Nephron progenitor cell (in vitro differentiated cells): ENCODE measurements around the gene FUT8.

ENCODE experiments used
- DNase-seq: peaks from one replicate; pipeline ENCODE4 v3.0.0; 2021
- H3K27ac Mint-ChIP-seq: 2 replicates; pipeline ENCODE4 v1.8.0; 2021; ENCODE audit warnings: mild to moderate bottlenecking, moderate library complexity, mixed read lengths
- H3K27me3 Mint-ChIP-seq: 2 replicates; pipeline ENCODE4 v1.8.0; 2021; ENCODE audit warnings: mild to moderate bottlenecking, low read depth, mixed read lengths; ENCODE audit not compliant: poor library complexity
- H3K36me3 Mint-ChIP-seq: 2 replicates; pipeline ENCODE4 v1.8.0; 2021; ENCODE audit warnings: low read depth, mixed read lengths
- H3K4me1 Mint-ChIP-seq: 2 replicates; pipeline ENCODE4 v1.8.0; 2021; ENCODE audit warnings: mixed read lengths
- H3K4me3 Mint-ChIP-seq: 2 replicates; pipeline ENCODE4 v1.8.0; 2021; ENCODE audit warnings: mild to moderate bottlenecking, moderate library complexity, mixed read lengths
- H3K9me3 Mint-ChIP-seq: 2 replicates; pipeline ENCODE4 v1.8.0; 2021; ENCODE audit warnings: mild to moderate bottlenecking, moderate library complexity, mixed read lengths
- TF ChIP-seq, protein P1 (sequence below): fragments of 200-600 bp; sonication (generic); IDR thresholded peaks from 2 replicates; pipeline ENCODE4 v1.5.0; 2021; ENCODE audit warnings: antibody characterized with exemption

Gene FUT8

DNA sequence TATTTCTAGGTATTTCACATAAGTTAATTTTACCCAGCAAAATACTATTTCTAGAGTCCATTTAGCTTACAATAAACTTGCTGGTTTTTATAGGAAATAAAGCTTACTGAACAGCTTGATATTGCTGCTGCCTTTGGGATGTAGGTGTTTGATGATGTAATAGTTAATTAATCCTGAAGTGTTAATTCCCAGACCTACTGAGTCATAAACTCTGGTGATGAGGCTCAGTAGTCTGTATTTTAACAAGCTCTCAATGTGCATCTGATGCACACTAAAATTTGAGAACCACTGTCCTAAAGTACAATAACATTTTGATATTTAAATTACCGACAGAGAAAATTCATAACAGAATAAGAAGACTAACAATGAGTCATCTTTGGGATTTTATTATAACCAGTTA, 168.4 kb downstream of the FUT8 start:
- no peak overlapping the region for H3K27ac Mint-ChIP-seq
- H3K36me3 Mint-ChIP-seq: no peaks in the 10 kb centered on the region
- TF ChIP-seq, protein P1, sequence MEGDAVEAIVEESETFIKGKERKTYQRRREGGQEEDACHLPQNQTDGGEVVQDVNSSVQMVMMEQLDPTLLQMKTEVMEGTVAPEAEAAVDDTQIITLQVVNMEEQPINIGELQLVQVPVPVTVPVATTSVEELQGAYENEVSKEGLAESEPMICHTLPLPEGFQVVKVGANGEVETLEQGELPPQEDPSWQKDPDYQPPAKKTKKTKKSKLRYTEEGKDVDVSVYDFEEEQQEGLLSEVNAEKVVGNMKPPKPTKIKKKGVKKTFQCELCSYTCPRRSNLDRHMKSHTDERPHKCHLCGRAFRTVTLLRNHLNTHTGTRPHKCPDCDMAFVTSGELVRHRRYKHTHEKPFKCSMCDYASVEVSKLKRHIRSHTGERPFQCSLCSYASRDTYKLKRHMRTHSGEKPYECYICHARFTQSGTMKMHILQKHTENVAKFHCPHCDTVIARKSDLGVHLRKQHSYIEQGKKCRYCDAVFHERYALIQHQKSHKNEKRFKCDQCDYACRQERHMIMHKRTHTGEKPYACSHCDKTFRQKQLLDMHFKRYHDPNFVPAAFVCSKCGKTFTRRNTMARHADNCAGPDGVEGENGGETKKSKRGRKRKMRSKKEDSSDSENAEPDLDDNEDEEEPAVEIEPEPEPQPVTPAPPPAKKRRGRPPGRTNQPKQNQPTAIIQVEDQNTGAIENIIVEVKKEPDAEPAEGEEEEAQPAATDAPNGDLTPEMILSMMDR: no peak
- DNase-seq: no peak
- H3K4me1 Mint-ChIP-seq: no peaks in the 10 kb centered on the region
- H3K4me3 Mint-ChIP-seq: no peak overlapping the region
- H3K9me3 Mint-ChIP-seq: no peaks in the 10 kb centered on the region
- no peaks in the 10 kb centered on the region for H3K27me3 Mint-ChIP-seq

DNA sequence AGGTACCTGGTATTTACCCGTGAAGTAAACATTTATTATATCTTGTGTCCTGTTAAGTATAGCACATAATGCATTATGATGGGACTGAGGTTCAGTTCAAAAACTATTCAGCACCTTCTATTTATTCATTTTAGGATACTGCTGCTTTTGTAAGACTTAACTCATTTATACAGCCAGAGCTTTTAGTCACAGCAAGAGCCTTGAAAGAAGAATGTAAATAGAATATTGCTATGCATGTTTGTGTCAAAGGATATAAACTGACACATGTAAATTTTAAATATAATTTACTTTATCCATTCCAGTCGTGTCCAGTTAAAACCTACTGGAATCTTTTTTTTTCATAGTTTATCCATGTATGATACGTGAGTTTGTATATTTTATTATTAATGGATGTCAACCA, 168.8 kb downstream of the FUT8 start:
- Mint-ChIP-seq H3K27me3 (no peaks in the 10 kb centered on the region), H3K36me3 (no peaks in the 10 kb centered on the region), H3K9me3 (no peaks in the 10 kb centered on the region), H3K27ac (no peak overlapping the region), H3K4me3 (no peak overlapping the region), H3K4me1 (no peaks in the 10 kb centered on the region)
- no peak for DNase-seq
- TF ChIP-seq, protein P1: no peak

DNA sequence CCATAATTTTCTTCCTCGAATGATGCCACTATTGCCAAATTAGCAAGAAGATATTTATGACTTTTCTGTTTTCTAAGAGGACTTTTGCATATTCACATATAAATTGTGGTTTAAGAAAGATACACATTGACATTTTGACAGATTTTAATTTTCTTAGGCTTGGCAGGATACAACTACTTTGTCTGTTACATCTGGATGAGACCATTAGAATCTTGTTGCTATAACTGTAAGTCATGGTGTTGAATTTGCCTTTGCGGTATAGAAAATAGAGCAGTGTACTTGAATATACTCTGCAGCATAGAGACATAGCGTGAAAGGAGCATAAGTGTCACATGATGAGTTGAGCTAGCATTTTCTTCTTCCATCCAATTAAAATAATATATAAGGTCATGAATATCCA, 169.3 kb downstream of the FUT8 start:
- no peaks in the 10 kb centered on the region for H3K27me3 Mint-ChIP-seq
- no peak overlapping the region for H3K4me3 Mint-ChIP-seq
- DNase-seq: no peak
- H3K9me3 Mint-ChIP-seq: no peaks in the 10 kb centered on the region
- H3K36me3 Mint-ChIP-seq: no peaks in the 10 kb centered on the region
- TF ChIP-seq, protein P1: no peak
- no peak overlapping the region for H3K27ac Mint-ChIP-seq
- H3K4me1 Mint-ChIP-seq: no peaks in the 10 kb centered on the region

DNA sequence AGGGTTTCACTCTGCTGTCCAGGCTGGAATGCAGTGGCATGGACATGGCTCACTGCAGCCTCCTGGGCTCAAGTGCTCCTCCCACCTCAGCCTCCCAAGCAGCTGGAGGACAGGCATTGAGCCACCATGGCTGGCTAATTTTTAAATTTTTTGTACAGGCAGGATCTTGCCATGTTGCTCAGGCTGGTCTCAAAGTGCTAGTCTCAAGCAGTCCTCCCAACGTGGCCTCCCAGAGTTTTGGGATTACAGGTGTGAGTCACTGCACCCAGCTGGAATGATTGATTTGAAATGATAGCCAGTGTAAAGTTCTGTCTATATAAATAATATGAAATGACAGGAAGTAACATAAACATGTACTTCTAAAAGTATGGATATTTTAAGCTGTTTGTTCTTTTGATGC, 172.7 kb downstream of the FUT8 start:
- no peak overlapping the region for H3K27ac Mint-ChIP-seq
- H3K27me3 Mint-ChIP-seq: no peaks in the 10 kb centered on the region
- TF ChIP-seq, protein P1: no peak
- no peaks in the 10 kb centered on the region for H3K9me3 Mint-ChIP-seq
- DNase-seq: no peak
- H3K36me3 Mint-ChIP-seq: no peaks in the 10 kb centered on the region
- no peaks in the 10 kb centered on the region for H3K4me1 Mint-ChIP-seq
- no peak overlapping the region for H3K4me3 Mint-ChIP-seq

DNA sequence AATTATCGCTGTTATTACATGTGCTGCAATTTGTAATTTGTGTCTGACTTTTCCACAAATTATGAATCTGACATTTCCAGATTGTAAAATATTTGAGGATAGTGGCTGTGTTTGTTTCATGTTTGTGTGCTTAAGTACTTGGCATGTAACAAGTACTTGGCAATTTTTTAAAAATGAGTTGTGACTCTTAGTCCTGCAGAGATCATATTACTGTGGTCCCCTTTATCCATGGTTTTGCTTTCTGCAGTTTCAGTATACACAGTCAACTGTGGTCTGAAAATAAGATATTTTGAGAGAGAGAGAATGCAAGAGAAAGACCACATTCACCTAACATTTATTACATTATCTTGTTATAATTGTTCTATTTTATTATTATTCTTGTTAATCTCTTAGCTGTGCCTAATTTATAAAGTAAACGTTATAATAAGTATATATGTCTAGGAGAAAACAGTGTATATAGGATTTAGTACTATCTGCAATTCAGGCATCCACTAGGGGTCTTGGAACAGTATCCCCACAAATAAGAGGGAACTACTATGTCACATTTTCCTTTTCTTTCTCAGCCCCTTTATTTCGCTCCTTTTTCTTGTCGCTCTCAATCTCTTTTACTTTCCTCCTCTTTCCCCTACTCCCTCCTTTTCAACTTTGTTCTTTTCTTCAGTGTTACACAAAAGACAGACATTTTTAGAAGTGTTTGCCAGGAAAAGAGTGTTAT, 176.1 kb downstream of the FUT8 start:
- no peaks in the 10 kb centered on the region for H3K4me1 Mint-ChIP-seq
- H3K36me3 Mint-ChIP-seq: no peaks in the 10 kb centered on the region
- H3K27me3 Mint-ChIP-seq: no peaks in the 10 kb centered on the region
- no peak for DNase-seq
- no peak overlapping the region for H3K27ac Mint-ChIP-seq
- TF ChIP-seq, protein P1: no peak
- H3K4me3 Mint-ChIP-seq: no peak overlapping the region
- H3K9me3 Mint-ChIP-seq: no peaks in the 10 kb centered on the region
